DMS153 treated with DMSO at 0.1 percent for 48 hours (cell line): ENCODE results near the gene GCK.
"Not testable (repeated sequence)": the region's sequence is repeated elsewhere in the genome, so short reads cannot be mapped to it uniquely, and the experiment has no call there.

ENCODE experiments used
- DNase-seq: peaks from one replicate; lab custom pipeline; 2025; ENCODE audit not compliant: unreplicated experiment; lab: John Stamatoyannopoulos, UW

The GCK gene

GRCh38 chr7:44143646-44144250, 45.5 kb downstream of the GCK start:
- no peak for DNase-seq

GRCh38 chr7:44142028-44142427, 47.2 kb downstream of the GCK start:
- no peak for DNase-seq

- no peak for DNase-seq
Observed at GRCh38 chr7:44141221-44141850, 47.9 kb downstream of the GCK start, which contains the start of gene MYL7. TSS of gene MYL7 (minus strand) at chr7:44141332. CDS start at chr7:44141305, 27 bp downstream.

GRCh38 chr7:44140341-44140740, 48.9 kb downstream of the GCK start:
- DNase-seq, result no peak

- DNase-seq, result no peak
Observed at GRCh38 chr7:44139311-44140010, 49.8 kb downstream of the GCK start.

GRCh38 chr7:44138698-44139097, 50.5 kb downstream of the GCK start:
- DNase-seq, result no peak

- DNase-seq, result no peak
Observed at GRCh38 chr7:44136731-44137130, 52.5 kb downstream of the GCK start.

- DNase-seq, result no peak
Observed at GRCh38 chr7:44134943-44135628, 54.2 kb downstream of the GCK start.

- DNase-seq, result no peak
Observed at GRCh38 chr7:44133295-44133694, 55.9 kb downstream of the GCK start.

- DNase-seq, result no peak
Observed at GRCh38 chr7:44132039-44132438, 57.2 kb downstream of the GCK start.

- no peak for DNase-seq
Observed at GRCh38 chr7:44131173-44132029, 57.8 kb downstream of the GCK start.

- DNase-seq, result no peak
Observed at GRCh38 chr7:44128721-44129582, 60.3 kb downstream of the GCK start.

GRCh38 chr7:44127161-44127560, 62.1 kb downstream of the GCK start:
- DNase-seq, result no peak

- DNase-seq, result not testable (repeated sequence)
Observed at GRCh38 chr7:44126574-44126973, 62.7 kb downstream of the GCK start.

- DNase-seq, result no peak
Observed at GRCh38 chr7:44124822-44125202, 64.4 kb downstream of the GCK start.

GRCh38 chr7:44123190-44124003, 65.8 kb downstream of the GCK start, which contains the start of gene POLD2:
TSS of gene POLD2 (minus strand) at chr7:44123548. CDS start at chr7:44122053, 1,495 bp downstream.
- DNase-seq, result peak; percentile 97

- DNase-seq, result no peak
Observed at GRCh38 chr7:44122529-44122928, 66.7 kb downstream of the GCK start.

- no peak for DNase-seq
Observed at GRCh38 chr7:44121761-44122420, 67.3 kb downstream of the GCK start.
